ENCODE results near the gene MUC5AC.

- TF ChIP-seq CTCF (IDR thresholded peaks at IDR 0.05) (no peak), POLR2A (IDR thresholded peaks at IDR 0.05) (no peak)
Observed at GRCh38 chr11:1157645-1158591, at the start of gene MUC5AC.

All from heart left ventricle (tissue), 13 donors.